Testis (tissue), 3 donors: ENCODE results near the gene TPM3. TPM values are rescaled to one million over a fixed set of nuclear protein-coding genes. Genes with fewer than 3 reads are reported as not detected.
"Not testable (repeated sequence)": the region's sequence is repeated elsewhere in the genome, so short reads cannot be mapped to it uniquely, and the experiment has no call there.

Source experiments
- DNase-seq: peaks from one replicate; pipeline ENCODE4 v3.0.0-alpha.2; 2019
- H3K27ac ChIP-seq, 2 donors: fragments of 200-600 bp; sonication (generic); one replicate each; pipeline ENCODE4 v1.5.1; 2019
- H3K27me3 ChIP-seq: fragments of 200-600 bp; sonication (generic); one replicate; pipeline ENCODE4 v1.5.1; 2019
- H3K36me3 ChIP-seq: fragments of 200-600 bp; sonication (generic); one replicate; pipeline ENCODE4 v1.5.1; 2017; ENCODE audit warnings: low read depth; ENCODE audit errors: missing control alignments
- H3K4me1 ChIP-seq: fragments of 200-600 bp; sonication (generic); one replicate; pipeline ENCODE4 v1.5.1; 2019
- H3K4me3 ChIP-seq, 2 donors: fragments of 200-600 bp; sonication (generic); one replicate each; pipeline ENCODE4 v1.5.1; 2017 to 2019
- H3K9me3 ChIP-seq: fragments of 200-600 bp; sonication (generic); one replicate; pipeline ENCODE4 v1.5.1; 2017
- CTCF ChIP-seq, 3 experiments: fragments of 450-650 bp in 2 of 3; fragments of 200-600 bp in 1 of 3; sonication (generic) in 1 of 3; IDR thresholded peaks; one replicate each; pipeline ENCODE4 v1.5.1; 2016 to 2019; ENCODE audit warnings: antibody characterized with exemption in 3 of 3, mild to moderate bottlenecking in 2 of 3, moderate library complexity in 1 of 3
- POLR2A ChIP-seq: fragments of 450-650 bp; IDR thresholded peaks from one replicate; pipeline ENCODE4 v1.6.1; 2017; ENCODE audit warnings: antibody characterized with exemption, mild to moderate bottlenecking, moderate library complexity
- WGBS, 2 donors: methylation state at CpG; one replicate each; pipeline ENCODE4 v1.1.5; 2018; 5-methylcytosine and 5-hydroxymethylcytosine counted together
- intact Hi-C: fragments of 100-400 bp; cut with DNase I; formaldehyde crosslinking; loops from one replicate; pipeline ENCODE4 v1.15.1; 2023; ENCODE audit warnings: low total_unique reads
- microRNA counts, 2 donors: library from miRNA; unstranded; fragments of <30 nt; microRNA quantifications; one replicate each; lab custom pipeline; 2016
- microRNA-seq, 2 donors: library from miRNA; unstranded; fragments of <30 nt; microRNA quantifications; one replicate each; pipeline ENCODE4, GENCODE V29; 2016; ENCODE audit warnings: borderline number of aligned reads in 2 of 2, borderline replicate concordance in 1 of 2
- polyA plus RNA-seq: library from polyadenylated mRNA; stranded (reverse); fragments of 350-450 nt; fragmentation: Illumina TruSeq; extraction: RNeasy Lipid Tissue Mini Kit (QIAGEN cat#74804); gene quantifications from one replicate; pipeline ENCODE4 v1.2.3, GENCODE V29; 2014; ENCODE audit warnings: low read depth, low replicate concordance; ENCODE audit not compliant: insufficient read depth
- small RNA-seq, 2 donors: library from RNA; depleted of rRNA; stranded (forward); fragments of <200 nt; gene quantifications; one replicate each; pipeline ENCODE3, GENCODE V24; 2016
- total RNA-seq, 2 donors: library from RNA; depleted of rRNA; stranded (reverse); fragments of >200 nt; gene quantifications; one replicate each; pipeline ENCODE4 v1.2.3, GENCODE V29; 2016

Gene TPM3
- total and polyA plus RNA-seq, 3 donors from 2014 or later = 266 to 356 (median 290) TPM

GRCh38 chr1:154129391-154129970 lies 62.4 kb downstream of the TPM3 start:
- TF ChIP-seq POLR2A = no peak
- 69 to 74% methylated on average over 2 of the region's 2 CpGs for WGBS, 2 donors
- Histone ChIP-seq H3K27me3 (no peaks in the 10 kb centered on the region), H3K9me3 (no peaks in the 10 kb centered on the region), H3K27ac (no peak overlapping the region), H3K4me1 (no peaks in the 10 kb centered on the region), H3K36me3 (no peaks in the 10 kb centered on the region), H3K4me3 (no peak overlapping the region)
- intact Hi-C loops = no loop called here
- DNase-seq = no peak

DNA sequence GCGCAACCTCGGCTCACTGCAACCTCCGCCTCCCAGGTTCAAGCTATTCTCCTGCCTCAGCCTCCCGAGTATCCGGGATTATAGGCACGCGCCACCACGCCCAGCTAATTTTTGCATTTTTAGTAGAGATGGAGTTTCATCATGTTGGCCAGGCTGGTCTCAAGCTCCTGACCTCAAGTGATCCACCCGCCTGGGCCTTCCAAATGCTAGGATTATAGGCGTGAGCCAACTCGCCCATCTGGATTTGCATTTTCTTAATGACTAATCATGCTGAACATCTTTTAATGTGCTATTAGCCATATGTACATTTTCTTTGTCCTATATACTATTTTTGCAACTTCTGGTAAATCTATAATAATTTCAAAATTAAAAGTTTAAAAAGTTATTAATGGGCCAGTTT lies 68.7 kb downstream of the TPM3 start:
- H3K4me1 ChIP-seq, H3K27me3 ChIP-seq, H3K27ac ChIP-seq, DNase-seq, H3K4me3 ChIP-seq, H3K36me3 ChIP-seq, intact Hi-C loops, H3K9me3 ChIP-seq: not testable (repeated sequence)
- WGBS, 2 donors = 93 to 96% methylated on average over 11 of the region's 11 CpGs

GRCh38 chr1:154117642-154118041 lies 74.3 kb downstream of the TPM3 start:
- intact Hi-C loops = no loop called here
- Histone ChIP-seq H3K27ac (no peak overlapping the region), H3K27me3 (no peaks in the 10 kb centered on the region), H3K36me3 (no peaks in the 10 kb centered on the region), H3K4me1 (no peaks in the 10 kb centered on the region), H3K4me3 (no peak overlapping the region), H3K9me3 (no peaks in the 10 kb centered on the region)
- 78 to 84% methylated on average over 5 of the region's 5 CpGs for WGBS, 2 donors
- no peak for TF ChIP-seq CTCF (IDR thresholded peaks at IDR 0.05)
- TF ChIP-seq POLR2A = no peak
- no peak for DNase-seq

- H3K36me3 ChIP-seq = no peaks in the 10 kb centered on the region
- TF ChIP-seq CTCF (IDR thresholded peaks at IDR 0.05) (no peak), POLR2A (no peak)
- H3K27ac ChIP-seq = no peak overlapping the region
- no peaks in the 10 kb centered on the region for H3K27me3 ChIP-seq
- H3K9me3 ChIP-seq = no peaks in the 10 kb centered on the region
- no peaks in the 10 kb centered on the region for H3K4me1 ChIP-seq
- intact Hi-C loops = no loop called here
- H3K4me3 ChIP-seq = no peak overlapping the region
- WGBS, 2 donors = 40 to 62% methylated on average over 1 of the region's 1 CpG
- DNase-seq = no peak
These were observed 76.7 kb downstream of the TPM3 start for GRCh38 chr1:154115180-154115579.

MicroRNAs within 50 kb of the gene (microRNA counts, 767-probe panel; counts per million panel counts)
- 0 to 152 counts per million in 2 donors for microRNA hsa-miR-190b (lab: Ali Mortazavi, UCI)

Small RNA genes within 50 kb of the gene (microRNA-seq; reads per million reads assigned to microRNA genes)
- 149 to 284 reads per million in 2 donors for gene MIR190B

Small RNA genes within 50 kb of the gene (small RNA-seq; reads per million reads assigned to genes)
- gene MIR190B = 1.4 to 2.0 reads per million in 2 donors

Other genes starting within 250 kb of the TPM3 start
- 10 to 100 TPM; 54.5 to 59.0 TPM for gene DENND4B, start 245.4 kb downstream of the TPM3 start, total RNA-seq
- 25.4 TPM for gene DENND4B, start 245.4 kb downstream of the TPM3 start, polyA plus RNA-seq
- gene CRTC2, start 233.5 kb downstream of the TPM3 start, total RNA-seq = 10 to 100 TPM; 32.0 to 49.7 TPM
- 49.1 TPM for gene CRTC2, start 233.5 kb downstream of the TPM3 start, polyA plus RNA-seq
- 10 to 100 TPM; 46.5 to 62.5 TPM for gene SLC39A1, start 228.6 kb downstream of the TPM3 start, total RNA-seq
- gene SLC39A1, start 228.6 kb downstream of the TPM3 start, polyA plus RNA-seq = 54.5 TPM
- 10 to 100 TPM; 22.2 to 24.6 TPM for gene CREB3L4, start 224.2 kb downstream of the TPM3 start, total RNA-seq
- 15.6 TPM for gene CREB3L4, start 224.2 kb downstream of the TPM3 start, polyA plus RNA-seq
- 100 to 1,000 TPM; 159 to 212 TPM for gene JTB, start 214.4 kb downstream of the TPM3 start, total RNA-seq
- gene JTB, start 214.4 kb downstream of the TPM3 start, polyA plus RNA-seq = 78.6 TPM
- 10 to 100 TPM; 37.6 to 45.2 TPM for gene RAB13, start 205.8 kb downstream of the TPM3 start, total RNA-seq
- gene RAB13, start 205.8 kb downstream of the TPM3 start, polyA plus RNA-seq = 82.8 TPM
- gene RPS27, start 201.3 kb downstream of the TPM3 start, total RNA-seq = 1,000 to 10,000 TPM in 1 of 2 donors, 100 to 1,000 TPM in 1; 779 to 1,544 TPM
- gene RPS27, start 201.3 kb downstream of the TPM3 start, polyA plus RNA-seq = 3,589 TPM
- 10 to 100 TPM; 23.0 to 24.4 TPM for gene NUP210L, start 37.0 kb downstream of the TPM3 start, total RNA-seq
- 77.2 TPM for gene NUP210L, start 37.0 kb downstream of the TPM3 start, polyA plus RNA-seq
- gene CFAP141, start 14.2 kb upstream of the TPM3 start, total RNA-seq = 1 to 10 TPM; 4.0 to 8.4 TPM
- gene CFAP141, start 14.2 kb upstream of the TPM3 start, polyA plus RNA-seq = 38.3 TPM
- gene UBAP2L, start 28.9 kb upstream of the TPM3 start, total RNA-seq = 100 to 1,000 TPM; 159 to 166 TPM
- 174 TPM for gene UBAP2L, start 28.9 kb upstream of the TPM3 start, polyA plus RNA-seq
- gene HAX1, start 80.5 kb upstream of the TPM3 start, total RNA-seq = 10 to 100 TPM; 92.7 to 98.9 TPM
- gene HAX1, start 80.5 kb upstream of the TPM3 start, polyA plus RNA-seq = 192 TPM
- gene AQP10, start 129.0 kb upstream of the TPM3 start, total RNA-seq = 1 to 10 TPM; 2.0 to 2.2 TPM
- 0.41 TPM for gene AQP10, start 129.0 kb upstream of the TPM3 start, polyA plus RNA-seq
- gene ATP8B2, start 133.4 kb upstream of the TPM3 start, total RNA-seq = 100 to 1,000 TPM; 179 to 204 TPM
- 50.9 TPM for gene ATP8B2, start 133.4 kb upstream of the TPM3 start, polyA plus RNA-seq
- 10 to 100 TPM; 25.0 to 29.7 TPM for gene IL6R, start 213.2 kb upstream of the TPM3 start, total RNA-seq
- gene IL6R, start 213.2 kb upstream of the TPM3 start, polyA plus RNA-seq = 8.5 TPM